NCI-H1930 (cell line): ENCODE results near the gene EXOC7.
"Not testable (repeated sequence)": the region's sequence is repeated elsewhere in the genome, so short reads cannot be mapped to it uniquely, and the experiment has no call there.

ENCODE experiments used
- DNase-seq, 2 experiments: peaks; one replicate each; lab custom pipeline; 2025; lab: John Stamatoyannopoulos, UW

EXOC7 gene

DNA sequence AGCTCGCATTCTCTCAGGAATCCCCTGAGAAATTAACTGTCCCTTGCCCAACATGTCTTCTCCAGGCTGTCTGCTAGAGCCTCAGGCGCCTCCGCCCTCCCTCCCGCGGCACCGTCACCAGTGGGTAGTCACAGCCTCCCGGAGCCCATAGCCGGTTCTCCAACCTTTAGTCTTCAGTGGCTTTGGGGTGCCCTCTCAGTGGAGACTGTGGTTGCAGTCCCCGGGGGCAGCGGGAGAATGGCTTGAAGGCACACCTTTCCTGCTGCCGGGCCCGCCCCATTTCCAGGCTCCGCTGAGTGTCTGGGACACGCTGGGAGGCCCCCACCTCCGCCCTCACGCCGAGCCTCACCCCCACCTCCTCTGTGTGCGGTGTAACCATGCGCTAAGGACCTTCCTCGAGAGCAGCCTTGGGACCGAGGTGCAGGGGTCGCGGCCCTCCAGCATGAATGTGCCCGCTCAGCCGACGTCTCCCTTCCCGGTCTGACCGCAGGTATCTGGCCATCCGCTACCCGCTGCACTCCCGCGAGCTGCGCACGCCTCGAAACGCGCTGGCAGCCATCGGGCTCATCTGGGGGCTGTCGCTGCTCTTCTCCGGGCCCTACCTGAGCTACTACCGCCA lies 27.3 kb downstream of the EXOC7 start:
- no peak for DNase-seq

GRCh38 chr17:76075364-76076145 lies 28.0 kb downstream of the EXOC7 start:
- peak in 1 of 2 experiments; percentile 24 for DNase-seq

GRCh38 chr17:76074390-76075363 lies 28.9 kb downstream of the EXOC7 start, which contains the start of gene GALR2:
GALR2 (plus strand) TSS chr17:76074781; CDS start chr17:76074884, 103 bp downstream.
- no peak for DNase-seq

DNA sequence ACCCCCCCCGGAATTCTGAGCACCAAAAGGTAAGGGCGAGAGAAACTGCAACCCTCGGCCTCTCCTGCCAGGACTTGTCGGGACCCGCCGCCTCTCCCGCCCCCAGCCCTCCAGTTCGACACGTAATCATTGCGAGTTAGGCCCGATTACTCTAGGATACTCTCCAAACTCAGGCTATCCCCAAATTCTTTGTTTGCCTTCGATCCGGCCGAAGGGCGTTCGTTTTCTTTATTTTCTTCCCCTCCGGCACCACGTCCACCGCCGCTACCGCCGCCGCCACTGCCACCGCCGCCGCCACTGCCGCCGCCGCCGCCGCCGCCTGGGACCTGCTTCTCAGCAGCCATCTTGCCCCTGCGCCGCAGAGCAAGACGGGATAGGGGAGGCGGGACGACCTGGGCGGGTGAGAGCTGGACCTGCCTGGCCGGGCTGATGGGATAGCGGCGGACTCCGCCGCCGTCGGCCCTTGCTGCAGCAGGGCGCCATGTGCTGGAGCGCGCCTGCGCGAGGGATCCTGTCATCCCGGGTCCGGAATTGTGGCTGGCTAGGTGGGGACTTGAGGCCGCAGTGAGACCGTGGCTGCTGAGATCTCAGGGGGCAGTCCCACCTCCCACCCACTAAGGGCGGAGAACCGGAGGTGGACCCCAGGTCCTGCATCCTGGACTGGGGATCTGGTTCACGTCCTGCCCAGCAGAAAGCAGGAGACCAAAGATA lies 31.3 kb downstream of the EXOC7 start, which contains the start of gene SRP68:
Gene SRP68 (minus strand): TSS at position 370 of the 711 bp plus-strand sequence. CDS start 26 bp downstream, at position 344.
- DNase-seq: peak; percentile 92 to 94

DNA sequence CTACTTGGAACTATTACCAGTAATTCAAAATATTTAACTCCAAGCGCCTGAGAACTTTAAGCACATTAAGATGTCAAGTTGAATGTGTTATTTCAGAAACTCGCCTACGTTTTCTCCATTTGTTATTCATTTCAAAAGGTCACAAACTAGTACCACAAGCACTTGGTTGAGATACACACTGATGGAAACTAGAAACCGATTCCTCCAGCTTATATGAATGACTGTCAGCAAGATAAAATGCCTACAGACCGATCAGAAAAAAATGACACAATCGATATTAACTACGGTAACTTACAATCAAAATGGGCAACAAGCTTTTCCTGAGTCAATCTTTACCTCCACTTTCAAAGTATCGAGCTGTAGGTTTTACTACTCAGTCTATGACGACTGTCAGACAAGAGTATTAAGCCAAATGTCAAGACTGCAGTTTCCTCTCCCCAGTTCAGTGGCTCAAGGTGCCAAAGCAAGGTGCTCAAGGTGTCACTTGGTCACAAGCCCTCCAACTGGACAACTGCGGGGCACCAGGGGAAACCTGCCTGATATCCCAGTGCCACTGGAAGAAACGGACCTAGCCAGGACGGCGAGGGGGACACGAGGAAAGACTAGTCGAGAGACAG lies 31.9 kb downstream of the EXOC7 start:
- DNase-seq: no peak

GRCh38 chr17:76065775-76066174 lies 37.8 kb downstream of the EXOC7 start:
- no peak for DNase-seq

GRCh38 chr17:76063875-76064546 lies 39.6 kb downstream of the EXOC7 start:
- no peak for DNase-seq

DNA sequence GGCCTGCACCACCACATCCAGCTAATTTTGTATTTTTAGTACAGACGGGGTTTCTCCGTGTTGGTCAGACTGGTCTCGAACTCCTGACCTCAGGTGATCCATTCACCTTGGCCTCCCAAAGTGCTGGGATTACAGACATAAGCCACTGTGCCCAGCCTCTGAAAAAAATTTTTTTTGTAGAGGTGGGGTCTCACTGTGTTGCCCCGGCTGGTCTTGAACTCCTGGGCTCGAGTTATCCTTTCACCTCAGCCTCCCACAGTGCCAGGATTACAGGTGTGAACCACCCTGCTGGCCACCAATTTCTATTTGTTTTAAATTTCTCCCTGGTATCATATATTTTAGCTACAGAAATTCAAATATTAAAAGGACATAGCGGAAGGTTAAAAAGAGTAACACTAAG lies 45.3 kb downstream of the EXOC7 start:
- DNase-seq: not testable (repeated sequence)

DNA sequence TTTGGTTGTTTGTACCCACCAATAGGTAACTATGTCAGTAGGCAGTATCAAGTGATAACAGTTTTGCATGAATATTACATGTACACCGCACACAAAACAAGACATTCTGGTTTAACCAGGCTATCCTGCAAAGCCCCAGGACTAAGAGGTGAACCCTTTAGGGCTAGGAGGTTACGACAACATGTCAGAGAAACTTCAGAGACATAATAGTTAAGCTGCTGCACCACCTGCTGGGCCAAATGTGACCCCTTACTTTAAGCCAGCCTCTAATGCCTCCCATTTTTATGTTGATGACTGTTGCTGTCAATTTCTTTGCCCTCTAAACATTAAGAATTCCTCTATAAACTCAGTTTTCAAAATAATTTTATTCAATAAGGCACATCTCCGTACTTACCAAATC lies 46.7 kb downstream of the EXOC7 start:
- DNase-seq: no peak

GRCh38 chr17:76054112-76054476 lies 49.5 kb downstream of the EXOC7 start:
- DNase-seq: no peak

- DNase-seq: no peak
These were observed 50.1 kb downstream of the EXOC7 start for GRCh38 chr17:76053246-76054111.

GRCh38 chr17:76051561-76051960 lies 52.0 kb downstream of the EXOC7 start:
- no peak for DNase-seq

DNA sequence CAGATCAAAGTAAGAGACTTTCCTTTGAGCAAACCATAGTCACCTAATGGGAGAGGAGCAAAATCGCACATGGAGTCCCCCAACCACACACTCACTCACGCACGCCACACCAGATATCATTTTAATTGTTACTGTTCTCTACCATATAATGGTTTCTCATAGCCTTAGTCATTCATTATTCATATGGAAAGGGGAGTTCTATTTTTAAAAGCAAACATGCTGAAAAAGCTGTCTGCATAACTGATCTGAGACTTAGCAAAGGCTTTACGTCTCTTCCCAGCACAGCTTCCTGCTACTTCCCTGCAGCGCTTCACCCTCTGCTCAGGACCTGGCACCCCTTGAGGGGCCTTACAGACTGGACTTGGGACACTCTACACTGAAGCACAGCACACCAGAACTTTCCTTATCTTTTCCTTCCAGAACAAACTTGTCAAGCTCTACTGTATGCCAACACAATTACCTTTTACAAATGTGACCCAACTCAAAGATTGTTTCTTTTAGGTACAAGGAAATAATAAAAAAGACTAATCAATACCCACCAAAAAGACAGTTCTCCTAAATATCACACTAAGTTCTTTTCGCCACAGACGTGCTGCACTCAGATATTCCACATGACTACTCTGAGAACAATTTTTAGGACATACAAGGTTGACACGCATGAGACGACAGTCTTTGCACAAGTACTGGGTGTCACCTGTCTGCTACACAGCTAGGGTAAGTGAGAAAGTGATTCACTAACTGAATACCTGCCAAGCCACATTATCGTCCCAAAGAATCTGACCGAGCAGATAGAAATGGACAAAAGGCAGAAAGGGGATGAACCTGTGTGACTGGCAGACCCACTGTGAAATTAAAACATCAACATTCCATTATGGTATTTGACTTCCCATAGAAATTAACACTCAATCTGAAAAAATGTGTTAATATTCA lies 52.8 kb downstream of the EXOC7 start:
- no peak for DNase-seq

GRCh38 chr17:76049836-76050537 lies 53.6 kb downstream of the EXOC7 start:
- peak; percentile 8 to 20 for DNase-seq

DNA sequence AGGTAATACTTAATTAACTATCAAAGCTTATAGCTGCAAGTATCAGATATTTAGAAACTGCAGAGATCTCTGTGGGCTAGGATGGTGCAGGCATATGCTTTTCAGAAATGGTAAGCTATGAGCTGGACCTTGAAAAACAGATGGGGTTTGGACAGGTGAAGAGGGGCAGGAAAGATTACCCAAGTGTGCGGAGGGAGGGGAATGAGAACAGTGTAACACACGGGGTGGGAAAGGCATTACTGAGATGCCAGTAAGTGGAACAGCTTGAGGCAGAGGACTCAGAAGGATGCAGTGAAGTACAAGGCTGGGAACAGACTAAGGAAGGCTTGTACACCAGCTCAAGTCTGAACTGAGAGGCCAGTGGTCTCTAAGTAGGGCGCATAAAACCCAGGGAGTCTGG lies 54.3 kb downstream of the EXOC7 start:
- no peak for DNase-seq

GRCh38 chr17:76048711-76049110 lies 54.9 kb downstream of the EXOC7 start:
- no peak for DNase-seq

DNA sequence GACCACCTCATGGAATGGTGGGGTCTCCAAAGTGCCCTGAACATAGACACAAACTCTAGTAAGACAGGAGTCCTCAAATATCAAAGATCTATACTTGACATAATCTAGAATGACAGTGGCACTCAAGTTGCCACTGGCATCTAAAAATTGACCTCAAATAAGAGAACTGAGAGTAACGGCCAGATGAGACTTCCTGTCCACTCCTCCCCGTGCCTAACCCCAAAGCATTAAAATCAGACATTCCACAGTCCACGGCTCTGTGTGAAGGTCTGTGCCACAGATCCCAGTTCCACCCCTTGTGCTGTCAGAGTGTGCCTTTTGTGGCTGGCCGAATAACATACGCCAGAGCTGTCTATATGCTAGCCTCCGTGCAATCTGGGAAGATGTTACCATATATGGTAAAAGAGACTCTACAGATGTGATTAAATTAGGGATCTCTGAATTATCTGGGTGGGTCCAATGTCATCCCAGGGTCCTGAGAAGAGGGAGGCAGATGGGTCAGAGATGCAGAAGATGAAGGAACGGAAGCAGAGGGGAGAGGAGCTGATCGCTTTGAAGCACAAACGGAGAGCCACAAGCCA lies 55.5 kb downstream of the EXOC7 start:
- no peak for DNase-seq
